Right renal cortex interstitium (tissue), 3 donors: ENCODE data around the gene MTAP. TPM values are rescaled to one million over a fixed set of nuclear protein-coding genes. Genes with fewer than 3 reads are reported as not detected.

ENCODE experiments used
- DNase-seq, 3 donors: peaks; one replicate each; pipeline ENCODE4 v3.0.0-alpha.2; 2013; ENCODE audit warnings: low read depth in 3 of 3, low spot score in 2 of 3
- polyA plus RNA-seq, 3 donors: library from polyadenylated mRNA; unstranded; fragments of 120-200 nt; gene quantifications; one replicate each; pipeline ENCODE4 v1.2.1, GENCODE V29; 2013; ENCODE audit not compliant: insufficient read length in 3 of 3

MTAP gene
- polyA plus RNA-seq, 3 donors, result 38.6 to 44.2 (median 42.7) TPM

DNA sequence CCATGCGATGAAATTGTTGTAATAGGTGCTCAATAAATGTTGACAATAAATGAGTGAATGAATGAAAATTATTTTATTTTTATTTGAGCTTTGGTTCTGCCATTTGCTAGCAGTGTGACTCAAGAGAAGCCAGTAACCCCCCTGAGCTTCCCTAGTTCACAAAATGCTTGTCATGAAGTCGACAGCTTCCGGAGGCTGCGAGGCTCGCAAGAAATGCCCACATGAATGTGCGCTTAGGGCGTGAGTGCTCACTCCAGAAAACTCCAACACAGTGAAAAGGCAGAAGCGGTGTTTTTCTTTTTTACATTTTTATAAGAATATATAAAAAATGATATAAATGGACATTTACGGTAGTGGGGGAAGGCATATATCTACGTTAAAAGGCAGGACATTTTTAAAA is 165.3 kb downstream of the MTAP start:
- no peak for DNase-seq

DNA sequence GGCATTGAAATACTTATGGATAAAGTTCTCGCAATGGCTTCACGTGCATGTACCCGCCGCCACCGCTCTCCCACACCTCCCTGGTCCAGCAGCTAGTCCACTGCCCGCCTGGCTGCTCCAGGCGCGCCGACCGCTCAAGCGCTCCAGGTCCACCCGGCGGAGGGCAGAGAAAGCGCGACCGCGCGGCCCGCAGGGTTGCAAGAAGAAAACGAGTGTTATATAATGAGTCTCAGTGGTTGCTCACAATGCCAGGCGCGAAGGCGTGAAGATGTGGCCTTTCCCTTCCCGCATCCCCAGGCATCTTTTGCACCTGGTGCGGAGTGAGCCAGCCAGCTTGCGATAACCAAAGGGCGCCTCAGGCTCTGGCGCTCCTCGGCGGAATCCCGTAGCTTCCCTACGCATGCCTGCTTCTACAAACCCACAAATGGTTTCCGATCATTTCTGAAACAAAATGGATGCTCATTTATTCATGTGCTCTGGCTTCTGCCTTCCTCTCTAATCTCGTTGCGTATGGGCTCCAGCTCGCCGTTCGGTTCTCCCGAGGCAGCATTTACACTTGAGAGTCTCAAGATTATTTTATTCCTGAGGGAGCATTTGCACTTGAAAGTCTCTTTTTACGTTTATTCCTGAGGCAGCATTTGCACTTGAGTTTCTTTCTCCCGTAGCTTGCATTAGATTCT is 166.0 kb downstream of the MTAP start:
- DNase-seq, result no peak

DNA sequence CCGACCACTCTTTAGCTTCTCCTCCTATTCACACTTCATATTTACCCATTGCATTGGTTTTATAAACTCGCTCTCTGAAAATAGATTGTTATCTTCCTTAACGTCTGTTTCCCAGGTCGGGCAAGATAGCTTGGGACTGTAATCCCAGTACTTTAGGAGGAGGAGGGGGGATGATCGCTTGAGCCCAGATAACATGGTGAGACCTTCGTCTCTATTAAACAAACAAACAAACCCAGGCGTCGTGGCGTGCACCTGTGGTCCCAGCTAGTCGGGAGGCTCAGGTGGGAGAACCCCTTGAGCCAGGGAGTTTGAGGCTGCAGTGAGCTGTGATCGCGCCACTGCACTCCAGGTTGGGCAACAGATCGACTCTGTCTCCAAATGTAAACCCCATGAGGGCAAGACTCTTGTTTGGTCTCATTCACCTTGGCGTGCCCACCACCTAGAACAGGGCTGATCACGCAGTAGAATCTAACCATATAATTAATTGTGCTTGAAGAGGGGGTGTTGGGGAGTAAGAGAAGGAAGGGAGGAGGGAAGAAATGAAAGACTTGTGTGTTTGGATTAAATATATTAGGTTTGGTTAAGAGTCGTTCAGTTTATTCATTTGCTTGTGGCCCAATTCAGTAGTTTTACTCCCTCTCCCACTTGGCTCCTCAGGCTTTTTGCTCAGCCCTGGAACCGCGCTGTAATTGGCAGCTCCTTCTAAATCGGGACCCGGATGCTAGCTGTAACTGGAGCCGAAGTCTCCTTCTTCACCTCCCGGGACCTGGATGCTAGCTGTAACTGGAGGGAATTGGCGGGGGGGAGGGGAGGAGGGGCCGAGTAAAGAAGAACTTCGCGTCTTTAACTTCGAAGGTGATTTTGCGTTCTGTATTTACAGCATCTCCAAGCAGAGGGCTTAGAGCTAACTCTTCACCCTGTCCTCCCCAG is 166.8 kb downstream of the MTAP start:
- no peak for DNase-seq

DNA sequence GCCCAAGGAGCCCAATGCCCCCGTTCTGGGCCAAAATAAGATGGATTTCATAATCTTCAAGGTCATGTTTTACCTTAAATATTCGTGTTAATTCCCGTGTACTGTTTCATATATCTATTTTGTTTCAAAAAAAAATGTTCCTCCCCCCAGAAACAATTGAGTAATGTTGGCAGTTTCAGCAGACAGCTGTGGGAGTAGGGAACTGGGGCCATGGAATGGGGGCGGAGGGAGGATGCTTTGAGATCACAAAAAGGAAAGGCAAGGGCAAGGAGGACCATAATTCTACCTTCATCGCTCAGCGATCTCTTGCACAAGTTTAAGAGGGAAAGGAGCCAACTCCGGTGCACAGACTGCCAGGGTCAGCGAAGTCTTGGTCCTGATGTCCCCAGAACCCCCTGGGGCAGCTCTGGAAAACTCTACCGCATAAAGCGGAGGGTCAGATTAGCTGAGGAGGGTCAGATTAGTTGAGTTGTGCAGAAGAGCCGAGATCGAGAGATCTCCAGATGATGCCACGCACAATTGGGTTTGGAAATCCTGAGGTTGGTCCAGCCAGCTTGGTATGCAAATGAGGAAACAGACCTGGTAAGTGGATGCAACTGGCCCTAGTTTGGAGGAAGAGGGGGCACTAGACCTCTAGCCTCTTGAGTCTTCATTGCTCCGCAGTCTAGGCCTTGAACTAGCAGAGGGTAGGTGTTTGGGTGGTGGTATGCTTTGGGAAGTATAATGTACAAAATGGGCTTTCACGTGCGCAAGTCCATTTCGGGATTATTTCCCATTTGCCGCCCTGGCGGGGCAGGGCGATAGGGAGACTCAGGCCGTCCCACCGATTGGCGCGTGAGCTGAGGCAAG is 167.7 kb downstream of the MTAP start:
- no peak for DNase-seq

DNA sequence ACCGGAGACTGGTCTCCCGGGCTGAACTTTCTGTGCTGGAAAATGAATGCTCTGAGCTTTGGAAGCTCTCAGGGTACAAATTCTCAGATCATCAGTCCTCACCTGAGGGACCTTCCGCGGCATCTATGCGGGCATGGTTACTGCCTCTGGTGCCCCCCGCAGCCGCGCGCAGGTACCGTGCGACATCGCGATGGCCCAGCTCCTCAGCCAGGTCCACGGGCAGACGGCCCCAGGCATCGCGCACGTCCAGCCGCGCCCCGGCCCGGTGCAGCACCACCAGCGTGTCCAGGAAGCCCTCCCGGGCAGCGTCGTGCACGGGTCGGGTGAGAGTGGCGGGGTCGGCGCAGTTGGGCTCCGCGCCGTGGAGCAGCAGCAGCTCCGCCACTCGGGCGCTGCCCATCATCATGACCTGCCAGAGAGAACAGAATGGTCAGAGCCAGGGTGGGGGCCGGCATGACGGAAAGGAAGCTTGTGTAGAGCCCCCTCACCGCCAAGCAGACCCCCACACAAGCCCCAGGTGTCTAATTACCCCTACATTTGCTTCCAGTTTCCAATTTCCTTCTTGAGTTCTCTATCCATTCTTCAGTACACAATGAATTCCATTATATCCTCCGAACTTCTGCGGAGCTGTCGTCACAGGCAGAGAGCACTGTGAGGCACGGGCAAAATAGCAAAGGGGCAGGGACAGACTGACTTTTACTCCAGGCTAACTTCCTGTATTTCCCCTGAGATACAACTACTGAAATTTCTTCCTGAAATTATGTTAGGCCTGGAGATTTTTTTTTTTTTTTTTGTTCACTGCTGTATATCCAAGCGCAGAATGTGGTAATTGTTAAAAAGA is 168.6 kb downstream of the MTAP start:
- no peak for DNase-seq

DNA sequence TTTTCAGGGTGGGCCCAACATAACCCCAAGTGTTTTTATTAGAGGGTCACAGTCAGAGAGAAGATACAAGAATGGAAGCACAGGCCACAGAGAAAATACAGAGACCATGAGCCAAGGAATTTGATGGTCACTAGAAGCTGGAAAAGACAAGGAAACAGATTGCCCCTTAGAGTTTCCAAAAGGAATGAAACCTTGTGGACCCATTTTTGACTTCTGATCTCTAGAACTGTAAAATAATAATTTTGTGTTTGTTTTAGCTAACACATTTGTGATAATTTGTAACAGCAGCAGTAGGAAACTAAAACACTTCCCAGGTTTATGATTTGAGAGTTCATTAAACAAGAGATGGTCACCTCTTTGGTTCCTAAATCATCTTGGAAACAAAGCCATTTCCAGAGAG is 169.9 kb downstream of the MTAP start:
- DNase-seq, result no peak

DNA sequence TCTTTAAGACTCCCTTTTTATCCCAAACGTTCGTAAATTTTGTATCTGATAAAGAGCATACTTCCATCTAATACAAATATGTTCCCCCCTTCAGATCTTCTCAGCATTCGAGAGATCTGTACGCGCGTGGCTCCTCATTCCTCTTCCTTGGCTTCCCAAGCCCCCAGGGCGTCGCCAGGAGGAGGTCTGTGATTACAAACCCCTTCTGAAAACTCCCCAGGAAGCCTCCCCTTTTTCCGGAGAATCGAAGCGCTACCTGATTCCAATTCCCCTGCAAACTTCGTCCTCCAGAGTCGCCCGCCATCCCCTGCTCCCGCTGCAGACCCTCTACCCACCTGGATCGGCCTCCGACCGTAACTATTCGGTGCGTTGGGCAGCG is 171.9 kb downstream of the MTAP start:
- DNase-seq, result no peak

DNA sequence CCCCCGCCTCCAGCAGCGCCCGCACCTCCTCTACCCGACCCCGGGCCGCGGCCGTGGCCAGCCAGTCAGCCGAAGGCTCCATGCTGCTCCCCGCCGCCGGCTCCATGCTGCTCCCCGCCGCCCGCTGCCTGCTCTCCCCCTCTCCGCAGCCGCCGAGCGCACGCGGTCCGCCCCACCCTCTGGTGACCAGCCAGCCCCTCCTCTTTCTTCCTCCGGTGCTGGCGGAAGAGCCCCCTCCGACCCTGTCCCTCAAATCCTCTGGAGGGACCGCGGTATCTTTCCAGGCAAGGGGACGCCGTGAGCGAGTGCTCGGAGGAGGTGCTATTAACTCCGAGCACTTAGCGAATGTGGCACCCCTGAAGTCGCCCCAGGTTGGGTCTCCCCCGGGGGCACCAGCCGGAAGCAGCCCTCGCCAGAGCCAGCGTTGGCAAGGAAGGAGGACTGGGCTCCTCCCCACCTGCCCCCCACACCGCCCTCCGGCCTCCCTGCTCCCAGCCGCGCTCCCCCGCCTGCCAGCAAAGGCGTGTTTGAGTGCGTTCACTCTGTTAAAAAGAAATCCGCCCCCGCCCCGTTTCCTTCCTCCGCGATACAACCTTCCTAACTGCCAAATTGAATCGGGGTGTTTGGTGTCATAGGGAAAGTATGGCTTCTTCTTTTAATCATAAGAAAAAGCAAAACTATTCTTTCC is 172.4 kb downstream of the MTAP start:
- DNase-seq, result no peak

DNA sequence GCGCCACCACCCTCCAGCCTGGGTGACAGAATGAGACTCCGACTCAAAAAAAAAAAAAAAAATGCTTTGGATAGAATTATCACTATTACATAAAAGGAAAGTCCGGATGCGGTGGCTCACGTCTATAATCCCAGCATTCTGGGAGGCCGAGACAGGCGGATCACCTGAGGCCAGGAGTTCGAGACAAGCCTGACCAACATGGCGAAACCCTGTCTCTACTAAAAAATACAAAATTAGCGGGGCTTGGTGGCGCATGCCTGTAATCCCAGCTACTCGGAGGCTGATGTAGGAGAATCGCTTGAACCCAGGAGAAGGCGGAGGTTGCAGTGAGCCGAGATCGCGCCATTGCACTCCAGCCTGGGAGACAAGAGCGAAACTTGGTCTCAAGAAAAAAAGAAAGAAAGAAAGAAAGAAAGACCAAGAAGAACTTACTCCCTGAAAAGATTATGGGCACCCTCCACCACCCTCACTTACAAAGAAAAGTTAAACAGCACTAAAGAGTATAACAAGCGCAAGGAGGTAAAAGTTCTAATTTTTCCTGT is 174.0 kb downstream of the MTAP start:
- no peak for DNase-seq

DNA sequence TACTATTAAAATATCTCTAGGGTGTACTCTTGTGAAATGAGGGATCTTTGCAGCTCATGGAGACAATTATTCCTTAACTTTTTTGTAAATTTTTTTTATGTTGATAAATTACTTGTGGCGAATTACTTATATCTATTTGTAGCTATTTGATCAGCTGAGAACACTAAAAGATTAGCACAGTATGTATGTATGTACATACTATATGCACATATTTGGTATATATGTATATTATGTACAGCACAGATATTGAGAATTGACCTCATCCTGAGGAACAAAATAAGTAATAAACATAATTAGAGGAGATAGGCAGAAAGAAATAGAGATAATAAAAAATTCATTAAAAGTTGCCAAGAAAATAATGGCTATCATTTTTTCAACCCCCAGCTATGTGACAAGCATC is 180.0 kb downstream of the MTAP start:
- no peak for DNase-seq

DNA sequence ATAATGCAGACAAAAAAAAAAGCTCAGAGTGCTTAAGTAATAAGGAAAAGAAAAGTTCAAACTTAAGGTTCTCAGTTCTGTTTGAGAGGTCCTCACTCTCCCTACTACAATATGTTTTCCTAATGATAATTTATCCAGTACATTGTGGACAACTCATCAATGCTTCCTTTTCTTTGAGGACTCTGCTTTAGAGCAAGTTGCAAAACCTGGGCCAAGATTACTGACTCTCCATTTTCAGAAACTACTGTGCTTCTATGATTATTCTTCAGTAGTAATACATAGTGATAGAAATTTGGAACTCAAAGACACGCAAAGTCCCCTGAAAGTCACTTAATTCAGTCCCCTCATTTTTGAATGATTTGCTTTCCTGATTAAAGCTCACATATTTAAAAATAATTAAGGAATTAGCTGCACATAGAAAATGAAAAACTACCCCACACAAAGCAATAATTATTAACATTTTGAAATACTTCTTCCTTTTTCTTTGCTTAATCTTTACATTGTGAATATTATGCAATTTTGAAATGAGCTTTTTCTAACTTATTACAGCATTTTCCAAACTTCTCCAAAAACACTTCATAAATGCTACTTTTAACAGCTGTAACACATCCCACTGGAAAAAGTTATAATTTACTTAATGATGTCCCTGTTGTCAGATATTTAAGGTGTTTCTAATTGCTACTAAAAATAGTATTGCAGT is 180.6 kb downstream of the MTAP start:
- DNase-seq, result no peak

DNA sequence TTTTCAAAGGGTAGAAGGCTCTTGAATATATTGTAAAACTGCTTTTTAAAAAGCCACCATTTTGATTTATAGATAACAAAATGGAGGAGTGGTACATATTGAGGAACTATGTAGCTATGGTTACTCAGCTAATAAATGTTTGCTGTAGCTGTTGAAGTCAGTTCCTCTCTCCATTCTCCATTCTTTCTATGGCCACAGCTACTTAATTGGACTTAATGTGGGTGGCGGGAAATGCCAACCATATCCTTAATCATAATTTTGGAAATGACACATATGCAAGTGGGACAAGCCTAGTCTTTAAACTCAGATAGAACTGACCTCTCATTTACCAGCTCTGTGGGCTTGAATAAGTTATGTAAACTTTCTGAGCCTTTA is 181.1 kb downstream of the MTAP start:
- DNase-seq, result no peak

DNA sequence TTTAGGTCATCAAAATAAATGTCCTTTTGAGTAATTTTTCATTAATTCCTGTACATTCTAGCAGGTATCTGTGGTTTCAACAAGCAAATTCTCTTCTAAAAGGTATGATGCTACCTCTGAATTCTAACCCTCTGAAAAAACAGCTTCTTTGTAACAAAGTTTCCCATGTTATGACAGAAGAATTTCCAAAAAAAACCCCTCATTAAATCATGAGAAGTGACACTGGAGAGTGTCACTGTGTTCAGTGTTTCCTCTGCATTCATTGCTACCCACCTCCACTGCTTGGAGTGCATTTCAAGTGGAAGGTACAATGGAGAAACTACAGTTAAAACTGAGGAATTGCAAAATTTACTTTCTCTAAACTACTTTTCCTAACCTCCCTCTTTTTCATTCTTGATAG is 181.7 kb downstream of the MTAP start:
- DNase-seq, result no peak

DNA sequence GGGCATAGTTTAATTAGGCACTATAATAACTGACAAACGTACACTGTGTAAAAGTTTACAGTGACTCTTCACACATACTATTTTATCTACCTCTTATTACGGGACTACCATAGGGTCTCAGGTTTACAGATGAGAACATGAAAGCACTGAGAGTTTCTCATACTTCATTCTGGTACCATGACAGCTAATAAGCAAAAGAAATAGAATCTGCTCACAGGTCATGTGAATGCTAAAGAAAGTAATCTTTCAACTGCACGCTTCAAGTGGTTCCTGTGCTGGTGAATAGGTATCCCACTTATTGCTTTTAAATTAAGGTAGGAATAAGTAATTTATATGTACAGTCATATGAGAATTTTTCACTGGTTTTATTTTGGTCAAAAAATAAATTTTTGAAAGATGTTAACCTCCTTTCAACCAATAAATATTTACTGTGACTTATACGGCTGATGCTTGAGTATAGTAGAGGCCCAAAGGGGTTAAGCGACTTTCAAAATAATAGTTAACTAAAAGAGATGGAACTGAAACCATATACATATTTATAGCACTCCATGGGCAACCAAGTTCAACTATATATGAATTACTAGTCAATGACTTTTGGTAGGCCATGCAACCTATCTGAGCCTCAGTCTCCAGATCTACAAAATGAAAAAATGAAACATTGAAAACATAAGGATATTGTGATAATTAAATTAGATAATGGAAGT is 183.7 kb downstream of the MTAP start:
- no peak for DNase-seq
